ENCODE measurements around the gene TTLL12.
A peak's percentile ranks its signal among the peaks of the same experiment; 100 is the strongest.

DNA sequence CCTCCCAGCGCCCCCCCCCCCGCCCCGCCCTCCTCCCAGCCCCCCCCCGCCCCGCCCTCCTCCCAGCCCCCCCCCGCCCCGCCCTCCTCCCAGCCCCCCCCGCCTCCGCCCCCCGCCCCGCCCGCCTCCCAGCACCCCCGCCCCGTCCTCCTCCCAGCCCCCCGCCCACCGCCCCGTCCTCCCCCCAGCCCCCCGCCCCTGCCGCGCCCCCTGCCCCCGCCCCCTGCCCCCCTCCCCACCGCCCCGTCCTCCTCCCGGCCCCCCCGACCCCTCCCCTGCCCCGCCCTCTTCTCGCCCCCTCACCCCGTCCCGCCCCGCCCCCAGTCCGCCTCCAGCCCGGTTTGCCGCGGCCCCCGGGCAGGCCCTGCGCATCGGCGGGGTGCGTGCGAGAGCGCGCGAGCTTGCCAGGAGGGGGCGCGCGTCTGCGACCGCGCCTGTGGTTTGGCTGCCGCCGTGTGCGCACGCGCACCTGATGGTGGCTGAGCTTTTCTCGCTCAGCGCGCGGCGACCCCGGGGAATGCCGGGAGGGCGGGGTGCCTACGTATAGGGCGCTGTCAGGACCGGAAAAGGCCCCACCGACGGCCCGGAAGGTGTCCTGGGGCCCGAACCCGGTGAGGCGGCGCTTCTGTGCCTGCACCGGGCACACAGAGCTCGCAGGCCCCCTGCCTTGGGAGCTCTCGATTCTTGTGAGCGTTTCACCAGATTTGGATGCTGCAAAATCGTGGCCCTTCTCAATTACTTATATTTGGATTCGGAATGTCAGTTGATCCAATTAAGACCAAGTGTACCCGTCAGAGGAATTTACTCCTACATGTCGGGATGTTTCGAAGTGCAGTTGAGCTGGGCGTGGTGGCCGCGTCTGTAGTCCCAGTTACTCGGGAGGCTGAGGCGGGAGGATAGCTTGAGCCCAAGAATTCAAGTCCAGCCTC lies 501 bp upstream of the TTLL12 start:
- TF ChIP-seq CTCF (IDR thresholded peaks at IDR 0.05) (peak; percentile 85), ZFX (IDR thresholded peaks at IDR 0.05; ENCODE audit: borderline replicate concordance) (no peak)

All from 22Rv1 (cell line).